ENCODE results near the gene MAP7D2.

Gene MAP7D2

DNA sequence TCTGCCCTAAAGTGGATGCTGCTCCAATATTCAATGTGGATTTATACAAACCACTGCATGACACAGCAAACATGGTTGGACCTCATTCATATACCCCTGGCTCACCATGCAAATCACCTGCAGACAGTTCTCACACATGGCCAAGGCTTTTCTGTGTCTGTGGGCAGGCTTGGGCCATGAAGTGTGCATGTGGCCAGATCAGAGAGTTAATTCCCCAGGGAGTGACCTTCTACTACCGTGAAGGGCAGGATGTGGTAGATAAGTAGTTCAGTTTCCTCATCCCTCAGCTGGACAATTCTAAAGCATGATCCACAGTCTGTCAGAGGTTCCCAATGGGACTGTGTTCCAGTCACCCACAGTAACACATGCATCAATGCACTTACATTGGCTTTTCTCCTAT is 101.3 kb downstream of the MAP7D2 start:
- H3K4me3 ChIP-seq (ENCODE audit: low read length in 2 of 2) = no peak overlapping the region
- H3K27ac ChIP-seq (ENCODE audit: low read length) = no peak overlapping the region
- peaks cover 0 to 4% of the 10 kb centered on the region in 2 donors for H3K27me3 ChIP-seq (ENCODE audit: control insufficient read depth in 1 of 2, insufficient read depth in 2 of 2, low read length in 2 of 2)
- H3K4me1 ChIP-seq (ENCODE audit: control insufficient read depth, insufficient read depth, low read length) = no peaks in the 10 kb centered on the region
- no peaks in the 10 kb centered on the region for H3K36me3 ChIP-seq (ENCODE audit: control insufficient read depth in 2 of 2, insufficient read depth in 2 of 2, low read length in 2 of 2)
- H3K9me3 ChIP-seq (ENCODE audit: control insufficient read depth in 2 of 2, low read length in 2 of 2) = peaks cover 0 to 10% of the 10 kb centered on the region in 2 donors
- no peak overlapping the region for H3K9ac ChIP-seq (ENCODE audit: low read length in 2 of 2)

DNA sequence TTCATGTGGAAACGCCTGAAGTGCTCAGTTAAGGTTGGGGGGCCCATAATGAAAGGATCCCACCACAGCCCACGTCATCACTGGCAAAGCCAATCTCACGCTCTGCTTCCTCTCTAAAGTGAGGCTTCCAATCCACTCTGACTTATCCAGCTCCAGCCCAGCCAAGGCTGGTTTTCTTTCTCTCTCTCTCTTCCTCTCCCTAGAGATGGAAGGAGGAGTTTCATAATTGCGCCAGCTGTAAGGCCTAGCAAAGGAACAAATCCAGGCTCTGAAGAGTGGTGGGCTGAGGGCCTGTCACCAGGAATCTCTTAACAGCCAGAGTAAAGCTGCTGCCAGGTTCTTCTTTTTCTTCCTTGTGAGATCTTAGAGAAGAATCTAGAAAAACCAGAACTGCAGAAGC is 105.1 kb downstream of the MAP7D2 start:
- no peak overlapping the region for H3K27ac ChIP-seq (ENCODE audit: low read length)
- no peaks in the 10 kb centered on the region for H3K36me3 ChIP-seq (ENCODE audit: control insufficient read depth in 2 of 2, insufficient read depth in 2 of 2, low read length in 2 of 2)
- H3K27me3 ChIP-seq (ENCODE audit: control insufficient read depth in 1 of 2, insufficient read depth in 2 of 2, low read length in 2 of 2) = no peaks in the 10 kb centered on the region
- no peak overlapping the region for H3K9ac ChIP-seq (ENCODE audit: low read length in 2 of 2)
- no peaks in the 10 kb centered on the region for H3K4me1 ChIP-seq (ENCODE audit: control insufficient read depth, insufficient read depth, low read length)
- no peak overlapping the region for H3K4me3 ChIP-seq (ENCODE audit: low read length in 2 of 2)
- peaks cover 0 to 8% of the 10 kb centered on the region in 2 donors for H3K9me3 ChIP-seq (ENCODE audit: control insufficient read depth in 2 of 2, low read length in 2 of 2)

DNA sequence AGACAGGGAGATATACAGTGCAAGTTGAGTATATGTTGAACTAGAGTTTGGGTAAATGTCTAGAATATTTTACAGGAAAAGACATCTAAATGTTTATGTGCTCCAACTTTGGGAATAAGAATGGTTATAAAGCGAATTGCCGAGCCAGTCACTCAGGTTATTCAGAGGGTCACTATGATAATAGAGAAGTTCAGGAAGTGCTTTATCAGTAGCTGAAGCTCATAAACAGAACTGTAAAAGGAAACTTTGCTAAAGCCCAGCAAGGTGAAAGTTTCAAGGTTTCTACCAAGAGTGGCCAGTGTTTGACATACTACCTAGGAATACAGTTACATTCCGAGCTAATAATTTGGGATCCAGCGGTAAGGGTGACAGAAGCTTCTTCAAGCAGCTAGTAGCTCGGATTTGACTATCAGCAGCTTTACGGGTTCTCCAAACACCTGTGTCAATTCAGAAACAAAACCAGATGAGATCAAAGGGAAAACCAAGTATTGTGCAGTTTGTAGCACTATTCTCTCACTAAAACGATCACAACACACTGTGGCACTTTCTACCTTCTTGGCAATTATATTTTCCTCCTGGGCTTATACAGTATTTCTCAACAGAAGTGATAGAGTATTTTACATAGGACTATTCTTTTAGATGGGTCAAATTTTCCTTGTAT is 108.6 kb downstream of the MAP7D2 start:
- Histone ChIP-seq H3K36me3 (ENCODE audit: control insufficient read depth in 2 of 2, insufficient read depth in 2 of 2, low read length in 2 of 2) (no peaks in the 10 kb centered on the region), H3K4me3 (ENCODE audit: low read length in 2 of 2) (no peak overlapping the region)

DNA sequence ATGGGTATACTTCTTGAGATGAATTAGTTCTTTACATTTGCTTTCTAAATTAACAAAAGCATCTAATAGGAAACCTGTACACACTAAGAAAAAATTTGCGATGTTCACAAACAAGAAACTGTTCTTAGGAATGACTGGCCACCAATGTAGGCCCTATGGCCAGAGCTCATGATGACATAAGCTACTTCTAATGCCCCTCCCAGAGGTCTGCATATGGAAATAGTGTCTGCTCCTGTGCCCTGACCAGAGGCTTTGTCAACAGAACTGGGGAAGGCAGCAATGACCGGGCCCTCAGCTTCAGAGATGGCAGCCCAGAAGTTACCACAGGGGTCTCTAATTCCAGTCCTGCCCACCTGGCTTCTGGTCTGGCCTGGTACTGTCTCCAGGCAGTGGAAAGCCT is 110.8 kb downstream of the MAP7D2 start:
- Histone ChIP-seq H3K4me1 (ENCODE audit: control insufficient read depth, insufficient read depth, low read length) (no peaks in the 10 kb centered on the region), H3K27ac (ENCODE audit: low read length) (no peak overlapping the region)

More for the DNA sequence above, 108.6 kb downstream of the MAP7D2 start:
- Histone ChIP-seq H3K4me1 (ENCODE audit: control insufficient read depth, insufficient read depth, low read length) (no peaks in the 10 kb centered on the region), H3K9me3 (ENCODE audit: control insufficient read depth in 2 of 2, low read length in 2 of 2) (no peaks in the 10 kb centered on the region), H3K27ac (ENCODE audit: low read length) (no peak overlapping the region), H3K27me3 (ENCODE audit: control insufficient read depth in 1 of 2, insufficient read depth in 2 of 2, low read length in 2 of 2) (peaks cover 0 to 2% of the 10 kb centered on the region in 2 donors), H3K9ac (ENCODE audit: low read length in 2 of 2) (no peak overlapping the region)

DNA sequence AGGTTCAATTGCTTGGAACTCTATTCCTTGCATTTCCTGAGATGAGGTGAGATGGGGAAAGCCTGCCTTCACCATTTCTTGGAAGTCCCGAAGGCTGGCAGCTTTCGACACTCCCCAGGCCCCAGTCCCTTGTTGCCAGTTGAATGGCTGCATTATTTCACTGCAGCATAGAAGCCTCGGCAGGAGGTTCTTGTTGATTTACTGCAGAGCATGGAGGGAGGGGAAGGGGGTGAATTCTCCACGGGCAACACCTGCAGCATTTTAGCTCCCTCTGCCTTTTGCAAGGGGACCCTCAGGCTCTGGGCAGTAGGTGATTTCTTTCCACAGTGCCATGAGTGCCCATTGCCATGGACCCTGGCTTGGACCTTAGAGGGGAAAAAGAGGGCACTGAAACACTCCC is 115.1 kb downstream of the MAP7D2 start:
- Histone ChIP-seq H3K27ac (ENCODE audit: low read length) (no peak overlapping the region), H3K9ac (ENCODE audit: low read length in 2 of 2) (no peak overlapping the region), H3K9me3 (ENCODE audit: control insufficient read depth in 2 of 2, low read length in 2 of 2) (no peaks in the 10 kb centered on the region), H3K4me3 (ENCODE audit: low read length in 2 of 2) (no peak overlapping the region), H3K4me1 (ENCODE audit: control insufficient read depth, insufficient read depth, low read length) (no peaks in the 10 kb centered on the region), H3K36me3 (ENCODE audit: control insufficient read depth in 2 of 2, insufficient read depth in 2 of 2, low read length in 2 of 2) (no peaks in the 10 kb centered on the region), H3K27me3 (ENCODE audit: control insufficient read depth in 1 of 2, insufficient read depth in 2 of 2, low read length in 2 of 2) (peaks cover 0 to 11% of the 10 kb centered on the region in 2 donors)

More for the DNA sequence above, 110.8 kb downstream of the MAP7D2 start:
- no peaks in the 10 kb centered on the region for H3K9me3 ChIP-seq (ENCODE audit: control insufficient read depth in 2 of 2, low read length in 2 of 2)
- H3K9ac ChIP-seq (ENCODE audit: low read length in 2 of 2) = no peak overlapping the region
- H3K4me3 ChIP-seq (ENCODE audit: low read length in 2 of 2) = no peak overlapping the region
- peaks cover 0 to 2% of the 10 kb centered on the region in 2 donors for H3K27me3 ChIP-seq (ENCODE audit: control insufficient read depth in 1 of 2, insufficient read depth in 2 of 2, low read length in 2 of 2)
- H3K36me3 ChIP-seq (ENCODE audit: control insufficient read depth in 2 of 2, insufficient read depth in 2 of 2, low read length in 2 of 2) = no peaks in the 10 kb centered on the region

DNA sequence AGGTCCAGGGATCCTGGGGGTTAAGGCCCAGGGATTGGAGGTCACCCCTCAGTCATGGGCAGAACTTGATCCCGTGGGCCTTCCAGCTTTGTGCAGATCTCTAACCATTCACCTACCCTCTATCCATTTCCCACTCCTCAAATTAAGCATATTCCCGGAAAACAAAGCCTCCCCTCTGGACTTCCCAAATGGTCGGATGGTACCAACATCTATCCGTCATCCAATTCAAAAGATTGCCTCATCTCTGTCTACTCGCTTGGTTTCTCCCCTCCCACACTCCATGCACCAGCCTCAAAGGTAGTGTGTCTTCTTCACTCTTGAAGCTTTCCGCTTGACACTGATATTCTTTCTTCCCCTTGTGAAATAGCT is 125.4 kb downstream of the MAP7D2 start:
- Histone ChIP-seq H3K27ac (ENCODE audit: low read length) (peak overlapping the region; percentile 53), H3K36me3 (ENCODE audit: control insufficient read depth in 2 of 2, insufficient read depth in 2 of 2, low read length in 2 of 2) (no peaks in the 10 kb centered on the region), H3K4me1 (ENCODE audit: control insufficient read depth, insufficient read depth, low read length) (no peaks in the 10 kb centered on the region), H3K27me3 (ENCODE audit: control insufficient read depth in 1 of 2, insufficient read depth in 2 of 2, low read length in 2 of 2) (peaks cover 0 to 4% of the 10 kb centered on the region in 2 donors), H3K9me3 (ENCODE audit: control insufficient read depth in 2 of 2, low read length in 2 of 2) (no peaks in the 10 kb centered on the region), H3K4me3 (ENCODE audit: low read length in 2 of 2) (peak overlapping the region; percentile 60 to 69), H3K9ac (ENCODE audit: low read length in 2 of 2) (peak overlapping the region; percentile 55 to 58)

DNA sequence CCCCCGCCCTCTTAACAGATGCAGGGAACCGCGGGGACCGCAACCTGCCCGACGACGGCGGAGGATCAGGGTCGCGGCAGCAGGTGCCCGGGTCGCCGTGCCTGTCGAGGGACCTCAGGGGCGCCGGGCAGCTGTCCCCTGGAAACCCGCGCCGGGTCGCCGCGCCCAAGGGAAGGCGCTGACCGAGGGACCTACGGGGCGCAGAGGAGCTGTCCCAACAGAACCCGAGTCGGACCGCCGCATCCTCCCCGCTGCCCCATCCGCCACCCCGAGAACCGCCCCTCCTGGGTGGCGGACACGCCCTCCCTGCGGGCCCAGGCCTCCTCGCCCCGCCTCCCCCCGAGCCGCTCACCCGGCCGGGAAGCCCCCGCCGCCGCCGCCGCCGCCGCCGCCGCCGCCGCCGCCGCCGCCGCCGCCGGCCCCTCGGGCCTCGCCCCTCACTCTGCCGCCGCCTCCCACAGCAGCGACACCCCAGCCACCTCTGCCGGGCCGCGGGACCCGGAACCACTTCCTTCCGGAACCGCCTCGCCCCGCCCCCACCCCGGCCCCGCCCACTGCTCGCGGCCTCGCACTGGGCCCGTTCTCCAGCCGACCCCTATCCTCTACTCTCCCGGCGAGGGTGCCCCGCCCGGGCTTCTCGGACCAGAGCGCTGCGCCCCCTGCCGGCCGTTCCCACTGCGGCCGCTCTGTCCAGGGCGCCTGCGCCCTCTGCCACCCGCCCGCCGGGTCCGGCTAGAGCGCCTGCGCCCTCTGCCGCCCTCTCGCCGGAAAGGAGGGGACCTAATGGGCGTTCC is 126.0 kb downstream of the MAP7D2 start, which contains the start of gene BCLAF3:
TSS of gene BCLAF3 (minus strand) at position 506 of the 794 bp plus-strand sequence. CDS start 20,797 bp downstream, outside the sequence.
- H3K9ac ChIP-seq (ENCODE audit: low read length in 2 of 2) = peak within 1 kb of the TSS; percentile 58 to 70
- H3K4me3 ChIP-seq (ENCODE audit: low read length in 2 of 2) = peak within 1 kb of the TSS; percentile 60 to 73
- H3K9me3 ChIP-seq (ENCODE audit: control insufficient read depth in 2 of 2, low read length in 2 of 2) = no peaks in the 10 kb centered on the region
- H3K4me1 ChIP-seq (ENCODE audit: control insufficient read depth, insufficient read depth, low read length) = no peaks in the 10 kb centered on the region
- peak within 1 kb of the TSS; percentile 53 for H3K27ac ChIP-seq (ENCODE audit: low read length)
- no peaks in the 10 kb centered on the region for H3K27me3 ChIP-seq (ENCODE audit: control insufficient read depth in 1 of 2, insufficient read depth in 2 of 2, low read length in 2 of 2)
- H3K36me3 ChIP-seq (ENCODE audit: control insufficient read depth in 2 of 2, insufficient read depth in 2 of 2, low read length in 2 of 2) = no peaks in the 10 kb centered on the region

DNA sequence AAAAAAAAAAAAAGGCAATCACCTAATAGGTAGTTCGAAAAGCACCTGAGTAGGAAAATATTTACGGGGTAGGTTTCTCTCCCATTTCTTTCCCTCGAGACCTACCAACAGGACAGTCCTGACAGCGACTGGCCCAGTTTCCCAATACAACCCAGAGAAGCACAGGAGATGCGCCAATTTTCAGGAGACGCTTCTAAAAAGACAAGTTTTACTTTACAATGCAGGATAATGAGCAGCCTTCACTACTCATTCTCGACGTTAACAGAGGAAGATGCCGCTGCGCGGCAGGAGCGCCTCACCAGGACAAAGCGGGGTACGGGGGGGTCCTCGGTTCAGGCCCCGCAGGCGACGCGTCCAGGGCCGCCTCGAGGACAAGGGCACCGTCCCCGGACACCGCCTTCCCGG is 126.6 kb downstream of the MAP7D2 start:
- peak overlapping the region; percentile 51 to 70 for H3K9ac ChIP-seq (ENCODE audit: low read length in 2 of 2)
- peak overlapping the region; percentile 46 to 73 for H3K4me3 ChIP-seq (ENCODE audit: low read length in 2 of 2)
- no peaks in the 10 kb centered on the region for H3K36me3 ChIP-seq (ENCODE audit: control insufficient read depth in 2 of 2, insufficient read depth in 2 of 2, low read length in 2 of 2)
- H3K9me3 ChIP-seq (ENCODE audit: control insufficient read depth in 2 of 2, low read length in 2 of 2) = no peaks in the 10 kb centered on the region
- no peaks in the 10 kb centered on the region for H3K27me3 ChIP-seq (ENCODE audit: control insufficient read depth in 1 of 2, insufficient read depth in 2 of 2, low read length in 2 of 2)
- H3K27ac ChIP-seq (ENCODE audit: low read length) = no peak overlapping the region
- H3K4me1 ChIP-seq (ENCODE audit: control insufficient read depth, insufficient read depth, low read length) = no peaks in the 10 kb centered on the region

DNA sequence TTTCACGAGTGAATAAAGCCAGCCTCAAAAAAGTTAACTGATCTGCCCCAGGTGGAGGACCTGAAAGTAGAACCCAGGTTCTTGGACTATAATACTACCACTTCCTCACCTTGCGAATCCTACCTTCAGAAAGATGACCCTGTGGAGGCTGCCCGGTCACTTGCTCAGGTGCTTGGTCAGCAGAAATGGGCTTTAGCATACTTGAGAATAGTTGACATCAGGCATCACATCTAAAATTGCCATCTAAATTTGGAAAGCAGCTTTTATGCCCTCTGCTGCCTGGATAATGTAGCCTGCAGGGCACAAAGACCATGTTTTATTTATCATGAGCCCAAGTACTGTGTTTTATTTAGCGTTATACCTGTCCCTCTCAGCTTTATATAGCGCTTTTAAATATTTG is 128.9 kb downstream of the MAP7D2 start:
- H3K9ac ChIP-seq (ENCODE audit: low read length in 2 of 2) = no peak overlapping the region
- no peaks in the 10 kb centered on the region for H3K36me3 ChIP-seq (ENCODE audit: control insufficient read depth in 2 of 2, insufficient read depth in 2 of 2, low read length in 2 of 2)
- no peaks in the 10 kb centered on the region for H3K4me1 ChIP-seq (ENCODE audit: control insufficient read depth, insufficient read depth, low read length)
- H3K4me3 ChIP-seq (ENCODE audit: low read length in 2 of 2) = no peak overlapping the region
- H3K27me3 ChIP-seq (ENCODE audit: control insufficient read depth in 1 of 2, insufficient read depth in 2 of 2, low read length in 2 of 2) = no peaks in the 10 kb centered on the region
- H3K9me3 ChIP-seq (ENCODE audit: control insufficient read depth in 2 of 2, low read length in 2 of 2) = no peaks in the 10 kb centered on the region
- no peak overlapping the region for H3K27ac ChIP-seq (ENCODE audit: low read length)

DNA sequence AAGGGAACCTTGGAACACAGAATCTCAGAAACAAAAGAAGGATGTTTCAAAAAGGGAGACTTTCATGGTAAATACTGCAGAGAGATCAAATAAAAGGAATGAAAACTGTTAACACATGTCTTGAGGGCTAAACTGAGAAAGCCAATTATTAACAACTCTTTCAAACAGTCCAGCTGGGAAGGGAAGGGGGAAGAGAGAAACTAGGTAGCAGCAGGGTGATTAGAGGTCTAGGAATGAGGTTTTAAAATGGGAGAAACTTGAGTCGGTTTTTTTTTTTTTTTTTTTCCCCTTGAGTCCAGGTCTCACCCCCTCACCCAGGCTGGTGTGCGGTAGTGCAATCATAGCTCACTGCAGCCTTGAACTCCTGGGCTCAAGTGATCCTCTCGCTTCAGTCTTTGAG is 130.2 kb downstream of the MAP7D2 start:
- H3K27me3 ChIP-seq (ENCODE audit: control insufficient read depth in 1 of 2, insufficient read depth in 2 of 2, low read length in 2 of 2) = no peaks in the 10 kb centered on the region

DNA sequence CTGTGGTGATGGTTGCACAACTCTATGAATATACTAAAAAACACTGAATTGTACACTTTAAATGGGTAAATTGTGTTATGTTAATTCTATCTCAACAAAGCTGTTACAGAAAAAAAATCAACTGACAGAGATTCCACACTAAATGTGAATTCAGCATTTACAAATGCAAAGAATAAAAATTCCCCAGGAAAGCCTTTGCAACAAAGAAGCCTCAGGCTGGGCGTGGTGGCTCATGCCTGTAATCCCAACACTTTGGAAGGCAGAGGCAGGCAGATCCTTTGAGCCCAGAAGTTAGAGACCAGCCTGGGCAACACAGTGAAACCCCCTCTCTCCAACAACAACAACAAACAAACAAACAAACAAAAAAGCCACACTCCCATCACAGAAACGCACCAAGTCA is 134.8 kb downstream of the MAP7D2 start:
- Histone ChIP-seq H3K27me3 (ENCODE audit: control insufficient read depth in 1 of 2, insufficient read depth in 2 of 2, low read length in 2 of 2) (no peaks in the 10 kb centered on the region), H3K27ac (ENCODE audit: low read length) (no peak overlapping the region), H3K4me3 (ENCODE audit: low read length in 2 of 2) (no peak overlapping the region), H3K4me1 (ENCODE audit: control insufficient read depth, insufficient read depth, low read length) (no peaks in the 10 kb centered on the region), H3K9me3 (ENCODE audit: control insufficient read depth in 2 of 2, low read length in 2 of 2) (peaks cover 0 to 6% of the 10 kb centered on the region in 2 donors), H3K9ac (ENCODE audit: low read length in 2 of 2) (no peak overlapping the region), H3K36me3 (ENCODE audit: control insufficient read depth in 2 of 2, insufficient read depth in 2 of 2, low read length in 2 of 2) (no peaks in the 10 kb centered on the region)

More for the DNA sequence above, 130.2 kb downstream of the MAP7D2 start:
- H3K36me3 ChIP-seq (ENCODE audit: control insufficient read depth in 2 of 2, insufficient read depth in 2 of 2, low read length in 2 of 2) = no peaks in the 10 kb centered on the region
- H3K9ac ChIP-seq (ENCODE audit: low read length in 2 of 2) = no peak overlapping the region
- no peaks in the 10 kb centered on the region for H3K9me3 ChIP-seq (ENCODE audit: control insufficient read depth in 2 of 2, low read length in 2 of 2)
- H3K4me1 ChIP-seq (ENCODE audit: control insufficient read depth, insufficient read depth, low read length) = no peaks in the 10 kb centered on the region
- no peak overlapping the region for H3K27ac ChIP-seq (ENCODE audit: low read length)
- H3K4me3 ChIP-seq (ENCODE audit: low read length in 2 of 2) = no peak overlapping the region

Measured in stomach smooth muscle (tissue), 2 donors.